ENCODE data around the gene RIOK2. TPM values are rescaled to one million over a fixed set of nuclear protein-coding genes. Genes with fewer than 3 reads are reported as not detected.

RIOK2 gene
- total and polyA plus RNA-seq, 4 donors: 4.1 to 11.8 (median 10.1) TPM

DNA sequence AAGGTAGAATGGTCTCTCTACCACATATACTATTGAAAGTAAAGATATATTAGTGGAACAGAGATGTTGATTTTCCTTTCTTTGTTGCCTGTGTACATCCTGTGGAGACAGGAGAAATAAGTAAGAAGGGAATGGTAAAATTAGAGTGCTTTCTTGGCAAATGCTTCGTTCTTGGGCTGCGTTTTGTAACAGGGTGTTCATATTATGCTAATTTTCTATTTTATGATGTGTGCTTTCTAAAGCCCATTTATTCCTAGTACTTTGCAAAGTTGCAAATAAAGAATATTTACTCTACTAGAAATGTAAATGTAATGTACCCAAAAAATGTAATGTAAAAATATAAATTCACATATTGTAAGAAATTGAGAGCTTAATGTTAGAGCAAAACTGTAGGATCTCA lies 40.5 kb upstream of the RIOK2 start:
- Histone ChIP-seq H3K9ac (ENCODE audit: low read depth in 1 of 2, low read length in 2 of 2) (no peak overlapping the region), H3K27me3 (ENCODE audit: control insufficient read depth in 4 of 4, insufficient read depth in 4 of 4, low read length in 3 of 4) (no peaks in the 10 kb centered on the region), H3K4me3 (ENCODE audit: low read depth in 1 of 3, low read length in 3 of 3) (no peak overlapping the region), H3K27ac (ENCODE audit: low read depth in 1 of 2, low read length in 2 of 2) (no peak overlapping the region), H3K9me3 (ENCODE audit: control insufficient read depth in 4 of 4, low read length in 3 of 4) (no peaks in the 10 kb centered on the region), H3K36me3 (ENCODE audit: control insufficient read depth in 4 of 4, insufficient read depth in 3 of 4, low read depth in 1 of 4, low read length in 3 of 4) (no peaks in the 10 kb centered on the region), H3K4me1 (ENCODE audit: control insufficient read depth in 4 of 4, insufficient read depth in 4 of 4, low read length in 3 of 4) (peaks cover 0 to 6% (median 2%) of the 10 kb centered on the region in 4 donors)
- no peak for DNase-seq (ENCODE audit: low spot score)
- TF ChIP-seq JUND (IDR thresholded peaks at IDR 0.05): no peak
- no peak for TF ChIP-seq FOXA1 (IDR thresholded peaks at IDR 0.05)
- TF ChIP-seq SP1 (IDR thresholded peaks at IDR 0.05): no peak
- TF ChIP-seq, protein P1, sequence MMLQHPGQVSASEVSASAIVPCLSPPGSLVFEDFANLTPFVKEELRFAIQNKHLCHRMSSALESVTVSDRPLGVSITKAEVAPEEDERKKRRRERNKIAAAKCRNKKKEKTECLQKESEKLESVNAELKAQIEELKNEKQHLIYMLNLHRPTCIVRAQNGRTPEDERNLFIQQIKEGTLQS (IDR thresholded peaks at IDR 0.05): no peak
- 91% methylated on average over 2 of the region's 2 CpGs for WGBS

DNA sequence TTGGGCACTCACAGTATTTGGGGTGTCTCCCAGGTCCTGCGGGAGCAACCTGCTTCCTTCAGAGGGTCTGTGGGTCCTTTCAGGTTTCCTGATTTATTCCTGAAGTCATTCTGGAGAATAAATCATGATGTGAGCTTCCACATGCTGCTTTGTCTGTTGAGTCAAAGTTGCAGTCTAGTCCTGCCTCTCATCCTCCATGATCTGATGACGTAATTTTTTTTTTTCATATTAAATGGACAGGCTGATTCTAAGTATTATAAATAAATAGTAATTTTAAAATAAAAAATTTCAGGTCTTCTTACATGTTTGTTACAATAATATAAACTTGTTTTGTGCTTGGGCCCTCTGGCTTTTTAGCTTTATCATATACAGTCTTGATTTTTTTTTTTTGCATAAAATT lies 26.3 kb upstream of the RIOK2 start:
- Histone ChIP-seq H3K27me3 (ENCODE audit: control insufficient read depth in 4 of 4, insufficient read depth in 4 of 4, low read length in 3 of 4) (no peaks in the 10 kb centered on the region), H3K36me3 (ENCODE audit: control insufficient read depth in 4 of 4, insufficient read depth in 3 of 4, low read depth in 1 of 4, low read length in 3 of 4) (no peaks in the 10 kb centered on the region), H3K27ac (ENCODE audit: low read depth in 1 of 2, low read length in 2 of 2) (no peak overlapping the region), H3K9ac (ENCODE audit: low read depth in 1 of 2, low read length in 2 of 2) (no peak overlapping the region), H3K4me3 (ENCODE audit: low read depth in 1 of 3, low read length in 3 of 3) (no peak overlapping the region), H3K9me3 (ENCODE audit: control insufficient read depth in 4 of 4, low read length in 3 of 4) (peaks cover 0 to 2% (median 0%) of the 10 kb centered on the region in 4 donors), H3K4me1 (ENCODE audit: control insufficient read depth in 4 of 4, insufficient read depth in 4 of 4, low read length in 3 of 4) (no peaks in the 10 kb centered on the region)
- TF ChIP-seq RAD21 (IDR thresholded peaks at IDR 0.05) (no peak), SP1 (IDR thresholded peaks at IDR 0.05) (no peak), GABPA (IDR thresholded peaks at IDR 0.05 in 1 of 2, conservative IDR thresholded peaks at IDR 0.05 in 1 of 2) (no peak)
- DNase-seq (ENCODE audit: low spot score): no peak
- 90% methylated on average over 2 of the region's 2 CpGs for WGBS

DNA sequence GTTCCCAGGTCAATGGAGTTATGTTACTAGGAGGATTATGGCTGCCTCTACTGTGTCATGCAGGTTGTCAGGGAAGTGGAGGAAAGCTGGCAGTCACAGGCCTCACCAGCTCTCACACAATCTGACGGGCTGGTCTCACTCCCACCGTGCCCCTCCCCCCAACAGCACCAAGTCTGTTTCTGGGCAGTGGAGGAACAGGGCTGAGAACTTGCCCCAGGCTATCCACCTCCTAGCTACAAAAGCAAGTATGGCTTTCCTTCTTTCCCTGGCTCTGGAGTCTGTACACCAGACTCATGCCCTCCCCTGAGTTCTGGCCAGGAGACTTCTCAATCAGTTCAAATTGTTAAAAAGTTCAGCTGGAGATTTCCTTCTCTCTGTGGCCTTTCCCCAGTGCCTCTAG lies 25.7 kb upstream of the RIOK2 start:
- H3K27ac ChIP-seq (ENCODE audit: low read depth in 1 of 2, low read length in 2 of 2): no peak overlapping the region
- H3K4me3 ChIP-seq (ENCODE audit: low read depth in 1 of 3, low read length in 3 of 3): no peak overlapping the region
- TF ChIP-seq, protein P2, sequence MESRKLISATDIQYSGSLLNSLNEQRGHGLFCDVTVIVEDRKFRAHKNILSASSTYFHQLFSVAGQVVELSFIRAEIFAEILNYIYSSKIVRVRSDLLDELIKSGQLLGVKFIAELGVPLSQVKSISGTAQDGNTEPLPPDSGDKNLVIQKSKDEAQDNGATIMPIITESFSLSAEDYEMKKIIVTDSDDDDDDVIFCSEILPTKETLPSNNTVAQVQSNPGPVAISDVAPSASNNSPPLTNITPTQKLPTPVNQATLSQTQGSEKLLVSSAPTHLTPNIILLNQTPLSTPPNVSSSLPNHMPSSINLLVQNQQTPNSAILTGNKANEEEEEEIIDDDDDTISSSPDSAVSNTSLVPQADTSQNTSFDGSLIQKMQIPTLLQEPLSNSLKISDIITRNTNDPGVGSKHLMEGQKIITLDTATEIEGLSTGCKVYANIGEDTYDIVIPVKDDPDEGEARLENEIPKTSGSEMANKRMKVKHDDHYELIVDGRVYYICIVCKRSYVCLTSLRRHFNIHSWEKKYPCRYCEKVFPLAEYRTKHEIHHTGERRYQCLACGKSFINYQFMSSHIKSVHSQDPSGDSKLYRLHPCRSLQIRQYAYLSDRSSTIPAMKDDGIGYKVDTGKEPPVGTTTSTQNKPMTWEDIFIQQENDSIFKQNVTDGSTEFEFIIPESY (IDR thresholded peaks at IDR 0.05): no peak
- TF ChIP-seq, protein P1 (IDR thresholded peaks at IDR 0.05): no peak
- TF ChIP-seq, protein P3, sequence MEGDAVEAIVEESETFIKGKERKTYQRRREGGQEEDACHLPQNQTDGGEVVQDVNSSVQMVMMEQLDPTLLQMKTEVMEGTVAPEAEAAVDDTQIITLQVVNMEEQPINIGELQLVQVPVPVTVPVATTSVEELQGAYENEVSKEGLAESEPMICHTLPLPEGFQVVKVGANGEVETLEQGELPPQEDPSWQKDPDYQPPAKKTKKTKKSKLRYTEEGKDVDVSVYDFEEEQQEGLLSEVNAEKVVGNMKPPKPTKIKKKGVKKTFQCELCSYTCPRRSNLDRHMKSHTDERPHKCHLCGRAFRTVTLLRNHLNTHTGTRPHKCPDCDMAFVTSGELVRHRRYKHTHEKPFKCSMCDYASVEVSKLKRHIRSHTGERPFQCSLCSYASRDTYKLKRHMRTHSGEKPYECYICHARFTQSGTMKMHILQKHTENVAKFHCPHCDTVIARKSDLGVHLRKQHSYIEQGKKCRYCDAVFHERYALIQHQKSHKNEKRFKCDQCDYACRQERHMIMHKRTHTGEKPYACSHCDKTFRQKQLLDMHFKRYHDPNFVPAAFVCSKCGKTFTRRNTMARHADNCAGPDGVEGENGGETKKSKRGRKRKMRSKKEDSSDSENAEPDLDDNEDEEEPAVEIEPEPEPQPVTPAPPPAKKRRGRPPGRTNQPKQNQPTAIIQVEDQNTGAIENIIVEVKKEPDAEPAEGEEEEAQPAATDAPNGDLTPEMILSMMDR (IDR thresholded peaks at IDR 0.05; ENCODE audit: low read depth, low read length, missing input control): no peak
- no peak for TF ChIP-seq FOXA1 (IDR thresholded peaks at IDR 0.05)
- peaks cover 0 to 2% (median 0%) of the 10 kb centered on the region in 4 donors for H3K9me3 ChIP-seq (ENCODE audit: control insufficient read depth in 4 of 4, low read length in 3 of 4)
- 88% methylated on average over 2 of the region's 2 CpGs for WGBS
- no peaks in the 10 kb centered on the region for H3K36me3 ChIP-seq (ENCODE audit: control insufficient read depth in 4 of 4, insufficient read depth in 3 of 4, low read depth in 1 of 4, low read length in 3 of 4)
- no peak for DNase-seq (ENCODE audit: low spot score)
- H3K27me3 ChIP-seq (ENCODE audit: control insufficient read depth in 4 of 4, insufficient read depth in 4 of 4, low read length in 3 of 4): no peaks in the 10 kb centered on the region
- no peaks in the 10 kb centered on the region for H3K4me1 ChIP-seq (ENCODE audit: control insufficient read depth in 4 of 4, insufficient read depth in 4 of 4, low read length in 3 of 4)
- no peak overlapping the region for H3K9ac ChIP-seq (ENCODE audit: low read depth in 1 of 2, low read length in 2 of 2)

Data from liver (tissue), 9 donors.